KMS-11 (cell line): ENCODE data around the gene ANKRD10.
A peak's percentile ranks its signal among the peaks of the same experiment; 100 is the strongest.

Experiments
- H2AFZ ChIP-seq: fragments of 200-600 bp; sonication (generic); 2 replicates; pipeline ENCODE4 v1.6.1; 2016; ENCODE audit warnings: antibody characterized with exemption, mixed run types, low read depth
- H3K27ac ChIP-seq: fragments of 200-600 bp; sonication (generic); 2 replicates; pipeline ENCODE4 v1.6.1; 2016; ENCODE audit warnings: mild to moderate bottlenecking, mixed run types
- H3K27me3 ChIP-seq: fragments of 200-600 bp; sonication (generic); 2 replicates; pipeline ENCODE4 v1.6.1; 2017; ENCODE audit warnings: mild to moderate bottlenecking, low read depth, mixed run types, moderate library complexity; ENCODE audit not compliant: insufficient read depth
- H3K36me3 ChIP-seq: fragments of 200-600 bp; sonication (generic); 2 replicates; pipeline ENCODE4 v1.6.1; 2017; ENCODE audit warnings: mild to moderate bottlenecking, mixed run types; ENCODE audit not compliant: insufficient read depth
- H3K4me1 ChIP-seq: fragments of 200-600 bp; sonication (generic); 2 replicates; pipeline ENCODE4 v1.6.1; 2016; ENCODE audit warnings: mild to moderate bottlenecking, low read depth, mixed run types; ENCODE audit not compliant: poor library complexity, severe bottlenecking
- H3K4me2 ChIP-seq: fragments of 200-600 bp; sonication (generic); 2 replicates; pipeline ENCODE4 v1.7.0; 2016; ENCODE audit warnings: mild to moderate bottlenecking, mixed run types
- H3K4me3 ChIP-seq: fragments of 200-600 bp; sonication (generic); IDR thresholded peaks from 2 replicates; pipeline ENCODE4 v1.6.1; 2017; ENCODE audit warnings: low read depth, low read length, mixed read lengths; ENCODE audit not compliant: insufficient read depth
- H3K79me2 ChIP-seq: fragments of 200-600 bp; sonication (generic); 2 replicates; pipeline ENCODE4 v1.6.1; 2016; ENCODE audit warnings: low read depth, mixed run types; ENCODE audit not compliant: insufficient read depth
- H3K9ac ChIP-seq: fragments of 200-600 bp; sonication (generic); 2 replicates; pipeline ENCODE4 v1.6.1; 2016; ENCODE audit warnings: mild to moderate bottlenecking, mixed run types
- H4K20me1 ChIP-seq: fragments of 200-600 bp; sonication (generic); 2 replicates; pipeline ENCODE4 v1.6.1; 2016; ENCODE audit warnings: mild to moderate bottlenecking, mixed run types; ENCODE audit not compliant: insufficient read depth
- CTCF ChIP-seq: fragments of 200-600 bp; sonication (generic); conservative IDR thresholded peaks from 2 replicates; pipeline ENCODE4 v1.6.1; 2017; ENCODE audit warnings: low read depth, mild to moderate bottlenecking, antibody characterized with exemption, low read length, moderate library complexity, mixed read lengths

ANKRD10 gene

GRCh38 chr13:110944968-110945927 is 30.4 kb upstream of the ANKRD10 start:
- Histone ChIP-seq H3K9ac (no peak overlapping the region), H3K27ac (no peak overlapping the region), H4K20me1 (no peaks in the 10 kb centered on the region), H3K4me3 (no peak overlapping the region), H3K36me3 (no peaks in the 10 kb centered on the region), H3K79me2 (no peaks in the 10 kb centered on the region), H3K4me1 (no peaks in the 10 kb centered on the region), H3K27me3 (no peaks in the 10 kb centered on the region), H2AFZ (no peak overlapping the region), H3K4me2 (no peak overlapping the region)
- no peak for TF ChIP-seq CTCF

- H3K27ac ChIP-seq = no peak overlapping the region
- no peak overlapping the region for H2AFZ ChIP-seq
- no peaks in the 10 kb centered on the region for H3K4me1 ChIP-seq
- no peaks in the 10 kb centered on the region for H3K79me2 ChIP-seq
- H3K36me3 ChIP-seq = no peaks in the 10 kb centered on the region
- no peak overlapping the region for H3K4me2 ChIP-seq
- H3K27me3 ChIP-seq = no peaks in the 10 kb centered on the region
- no peaks in the 10 kb centered on the region for H4K20me1 ChIP-seq
- H3K4me3 ChIP-seq = no peak overlapping the region
- no peak overlapping the region for H3K9ac ChIP-seq
- 0 out of 2 replicates have a peak, but pooled peaks have one; percentile 14 for TF ChIP-seq CTCF
Measured at GRCh38 chr13:110944121-110944967, 29.5 kb upstream of the ANKRD10 start.

- TF ChIP-seq CTCF = no peak
- H3K27ac ChIP-seq = no peak overlapping the region
- no peak overlapping the region for H3K4me2 ChIP-seq
- no peaks in the 10 kb centered on the region for H3K27me3 ChIP-seq
- no peak overlapping the region for H2AFZ ChIP-seq
- no peak overlapping the region for H3K9ac ChIP-seq
- H3K36me3 ChIP-seq = no peaks in the 10 kb centered on the region
- H4K20me1 ChIP-seq = no peaks in the 10 kb centered on the region
- H3K4me3 ChIP-seq = no peak overlapping the region
- no peaks in the 10 kb centered on the region for H3K4me1 ChIP-seq
- H3K79me2 ChIP-seq = no peaks in the 10 kb centered on the region
Measured at GRCh38 chr13:110942248-110942981, 27.5 kb upstream of the ANKRD10 start.
